Activated T-helper 1 cell treated with anti-CD3 and anti-CD28 coated beads, Interleukin-12 subunit alpha, Interleukin-12 subunit beta, Interleukin-2, Interleukin-4 antibody, amounts not matched to agents 30 ng/mL and 10 ng/mL and 1 ng/mL, durations not matched to agents 14 hours and 24 hours and 36 hours (primary cell): ENCODE data around the gene KASH5. TPM values are rescaled to one million over a fixed set of nuclear protein-coding genes. Genes with fewer than 3 reads are reported as not detected.
A peak's percentile ranks its signal among the peaks of the same experiment; 100 is the strongest.
"Not testable (repeated sequence)": the region's sequence is repeated elsewhere in the genome, so short reads cannot be mapped to it uniquely, and the experiment has no call there.

Experiments
- DNase-seq: peaks from one replicate; pipeline ENCODE4 v3.0.0; 2021; ENCODE audit warnings: low spot score
- H3K27ac Mint-ChIP-seq: one replicate; pipeline ENCODE4 v1.8.0; 2021; ENCODE audit warnings: mild to moderate bottlenecking, mixed read lengths
- H3K27me3 Mint-ChIP-seq: one replicate; pipeline ENCODE4 v1.8.0; 2022; ENCODE audit warnings: mild to moderate bottlenecking, moderate library complexity, mixed read lengths; ENCODE audit not compliant: insufficient read depth
- H3K36me3 Mint-ChIP-seq: one replicate; pipeline ENCODE4 v1.8.0; 2021; ENCODE audit warnings: low read depth, mixed read lengths
- H3K4me1 Mint-ChIP-seq: one replicate; pipeline ENCODE4 v1.8.0; 2021; ENCODE audit warnings: low read depth, mixed read lengths
- H3K4me3 Mint-ChIP-seq: one replicate; pipeline ENCODE4 v1.8.0; 2021; ENCODE audit warnings: mild to moderate bottlenecking, moderate library complexity, mixed read lengths
- H3K9me3 Mint-ChIP-seq: one replicate; pipeline ENCODE4 v1.8.0; 2021; ENCODE audit warnings: mixed read lengths
- intact Hi-C: fragments of 100-400 bp; cut with micrococcal nuclease; formaldehyde crosslinking; loops from one replicate; pipeline ENCODE4 v1.15.1; 2024
- total RNA-seq: library from RNA; stranded (reverse); gene quantifications from 2 replicates; pipeline ENCODE4 v1.2.3, GENCODE V29; 2022

KASH5 gene
- total RNA-seq, 1 donor from 2014 or later = not detected

DNA sequence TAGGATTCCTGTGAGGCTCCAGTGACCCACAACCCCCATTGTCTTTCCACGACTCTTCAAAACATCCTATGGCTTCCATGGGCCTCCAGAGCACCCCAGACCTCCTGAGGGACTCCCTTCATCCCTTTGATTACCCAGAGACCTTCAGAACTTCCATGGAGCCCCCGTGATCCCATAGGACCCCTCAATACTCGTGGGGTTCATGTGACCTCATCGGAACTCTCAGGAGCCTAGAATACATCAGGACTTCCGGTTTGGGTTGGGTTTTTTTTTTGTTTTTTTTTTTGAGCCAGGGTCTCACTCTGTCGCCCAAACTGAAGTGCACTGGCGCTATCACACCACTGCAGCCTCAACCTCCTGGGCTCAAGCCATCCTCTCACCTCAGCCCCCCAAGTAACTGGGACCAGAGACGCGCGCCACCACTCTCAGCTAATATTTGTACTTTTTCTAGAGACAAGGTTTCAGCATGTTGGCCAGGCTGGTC lies 65.8 kb downstream of the KASH5 start:
- peaks cover 23% of the 10 kb centered on the region for H3K36me3 Mint-ChIP-seq
- intact Hi-C loops = loop anchor here (1.0 to 10.0 kb wide), 8 partner anchors 16 to 579 kb away; partner anchors contain the start of genes AKT1S1, GYS1, PPP1R15A and RPL13A
- no peak for DNase-seq
- no peaks in the 10 kb centered on the region for H3K27me3 Mint-ChIP-seq
- peak overlapping the region; percentile 96 for H3K4me3 Mint-ChIP-seq
- no peaks in the 10 kb centered on the region for H3K9me3 Mint-ChIP-seq
- H3K4me1 Mint-ChIP-seq = peaks cover 49% of the 10 kb centered on the region
- H3K27ac Mint-ChIP-seq = peak overlapping the region; percentile 99

DNA sequence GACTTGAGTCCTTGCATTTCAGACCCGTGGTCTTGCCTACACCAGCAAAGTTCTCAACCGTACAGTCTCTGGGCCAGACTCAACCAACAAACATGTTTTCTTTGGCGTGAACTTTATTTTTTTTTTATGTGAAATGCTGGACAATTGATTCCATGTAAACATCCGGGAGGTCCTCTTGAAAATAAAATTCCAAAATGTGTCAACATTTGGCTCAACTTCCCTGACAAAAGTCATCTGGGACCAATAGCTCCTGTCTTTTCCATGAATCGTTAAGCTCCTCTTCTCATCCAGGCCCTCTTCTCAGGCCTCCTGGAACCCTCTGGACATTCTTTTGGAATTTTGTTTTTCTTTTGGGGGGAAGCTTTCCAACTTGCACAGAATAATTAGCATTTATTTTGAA lies 67.7 kb downstream of the KASH5 start:
- intact Hi-C loops = loop anchor here (10.0 kb wide), 1 partner anchor 581 kb away; the partner anchor contains the start of gene PPP1R15A
- Mint-ChIP-seq H3K4me3 (peak overlapping the region; percentile 7), H3K9me3 (no peaks in the 10 kb centered on the region), H3K27me3 (no peaks in the 10 kb centered on the region), H3K36me3 (peaks cover 8% of the 10 kb centered on the region), H3K27ac (no peak overlapping the region), H3K4me1 (peaks cover 35% of the 10 kb centered on the region)
- no peak for DNase-seq

DNA sequence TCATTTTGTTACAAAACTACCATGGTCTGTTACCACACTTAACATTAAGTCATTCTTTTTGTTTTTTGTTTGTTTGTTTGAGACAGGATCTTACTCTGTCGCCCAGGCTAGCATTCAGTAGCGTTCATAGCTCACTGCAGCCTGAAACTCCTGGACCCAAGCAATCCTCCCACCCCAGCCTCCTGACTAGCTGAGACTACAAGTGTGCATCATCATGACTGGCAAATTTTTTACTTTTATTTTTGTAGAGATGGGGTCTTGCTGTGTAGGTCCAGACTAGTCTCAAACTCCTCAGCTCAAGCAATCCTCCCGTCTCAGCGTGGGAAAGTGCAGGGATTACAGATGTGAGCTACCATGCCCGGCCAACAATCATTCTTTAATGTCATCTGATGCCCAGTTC lies 68.3 kb downstream of the KASH5 start:
- no peaks in the 10 kb centered on the region for H3K9me3 Mint-ChIP-seq
- no peak overlapping the region for H3K27ac Mint-ChIP-seq
- H3K4me3 Mint-ChIP-seq = peak overlapping the region; percentile 7
- peaks cover 7% of the 10 kb centered on the region for H3K36me3 Mint-ChIP-seq
- H3K27me3 Mint-ChIP-seq = no peaks in the 10 kb centered on the region
- intact Hi-C loops = loop anchor here (10.0 kb wide), 1 partner anchor 582 kb away; the partner anchor contains the start of gene PPP1R15A
- DNase-seq = no peak
- peaks cover 34% of the 10 kb centered on the region for H3K4me1 Mint-ChIP-seq

DNA sequence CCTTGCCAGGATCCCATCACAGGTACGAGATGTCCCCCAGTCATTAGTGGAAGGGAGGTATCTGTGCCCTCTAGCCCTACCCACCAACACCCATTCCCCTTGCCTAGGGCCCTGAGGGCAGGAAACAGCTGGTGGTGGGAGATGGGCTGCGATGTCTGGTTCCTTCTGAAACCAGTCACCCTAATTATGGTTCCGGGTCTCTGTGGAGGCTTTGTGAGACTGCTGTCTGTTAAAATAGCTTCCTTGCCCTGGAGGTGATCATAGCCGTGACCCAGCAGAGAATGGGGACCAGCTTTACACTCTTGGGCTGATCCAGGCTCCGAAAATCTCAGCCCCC lies 70.5 kb downstream of the KASH5 start:
- Mint-ChIP-seq H3K4me1 (peaks cover 22% of the 10 kb centered on the region), H3K27me3 (no peaks in the 10 kb centered on the region), H3K27ac (no peak overlapping the region), H3K36me3 (peaks cover 3% of the 10 kb centered on the region), H3K4me3 (no peak overlapping the region), H3K9me3 (no peaks in the 10 kb centered on the region)
- no peak for DNase-seq
- intact Hi-C loops = loop anchor here (10.0 kb wide), 1 partner anchor 584 kb away; the partner anchor contains the start of gene PPP1R15A

DNA sequence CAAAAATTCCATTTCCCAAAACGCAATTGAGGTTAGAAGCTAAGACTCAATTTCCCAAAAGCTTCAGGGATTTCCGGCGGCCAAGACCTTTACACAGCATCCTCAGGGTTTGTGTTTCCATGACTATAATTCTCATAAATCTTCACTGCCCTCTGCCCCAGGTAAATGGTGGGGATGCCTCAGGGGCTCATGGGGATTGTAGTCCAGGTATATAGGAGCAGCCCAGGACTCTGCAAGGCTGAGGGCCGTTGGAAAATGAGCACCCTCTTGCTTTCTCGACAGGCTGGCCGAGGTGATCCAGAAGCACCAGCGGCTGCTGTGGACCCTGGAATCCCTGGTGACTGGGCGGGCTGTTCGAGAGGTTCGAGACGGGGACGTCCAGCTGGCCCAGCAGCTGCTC lies 71.3 kb downstream of the KASH5 start:
- Mint-ChIP-seq H3K9me3 (no peaks in the 10 kb centered on the region), H3K4me1 (peaks cover 14% of the 10 kb centered on the region), H3K4me3 (no peak overlapping the region), H3K36me3 (peaks cover 3% of the 10 kb centered on the region), H3K27me3 (no peaks in the 10 kb centered on the region), H3K27ac (no peak overlapping the region)
- no peak for DNase-seq
- intact Hi-C loops = loop anchor here (10.0 kb wide), 1 partner anchor 585 kb away; the partner anchor contains the start of gene PPP1R15A

DNA sequence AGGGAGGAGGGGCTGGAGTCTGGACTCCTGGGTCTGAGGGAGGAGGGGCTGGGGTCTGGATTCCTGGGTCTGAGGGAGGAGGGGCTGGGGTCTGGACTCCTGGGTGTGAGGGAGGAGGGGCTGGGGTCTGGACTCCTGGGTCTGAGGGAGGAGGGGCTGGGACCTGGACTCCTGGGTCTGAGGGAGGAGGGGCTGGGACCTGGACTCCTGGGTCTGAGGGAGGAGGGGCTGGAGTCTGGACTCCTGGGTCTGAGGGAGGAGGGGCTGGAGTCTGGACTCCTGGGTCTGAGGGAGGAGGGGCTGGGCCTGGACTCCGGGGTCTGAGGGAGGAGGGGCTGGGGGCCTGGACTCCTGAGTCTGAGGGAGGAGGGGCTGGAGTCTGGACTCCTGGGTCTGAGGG lies 73.1 kb downstream of the KASH5 start:
- H3K27me3 Mint-ChIP-seq, H3K9me3 Mint-ChIP-seq, DNase-seq, intact Hi-C loops, H3K27ac Mint-ChIP-seq, H3K4me1 Mint-ChIP-seq, H3K36me3 Mint-ChIP-seq, H3K4me3 Mint-ChIP-seq: not testable (repeated sequence)

DNA sequence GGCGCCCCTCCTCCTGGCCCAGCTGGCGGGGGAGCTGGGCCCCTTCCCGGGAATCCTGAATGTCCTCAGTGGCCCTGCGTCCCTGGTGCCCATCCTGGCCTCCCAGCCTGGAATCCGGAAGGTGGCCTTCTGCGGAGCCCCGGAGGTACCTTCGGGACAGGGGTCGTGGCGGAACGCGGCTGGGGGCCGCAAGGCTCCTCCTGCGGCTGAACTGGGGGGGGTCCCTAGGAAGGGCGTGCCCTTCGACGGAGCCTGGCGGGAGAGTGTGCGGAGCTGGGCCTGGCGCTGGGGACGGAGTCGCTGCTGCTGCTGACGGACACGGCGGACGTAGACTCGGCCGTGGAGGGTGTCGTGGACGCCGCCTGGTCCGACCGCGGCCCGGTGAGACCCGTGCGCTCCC lies 73.6 kb downstream of the KASH5 start:
- no peak overlapping the region for H3K27ac Mint-ChIP-seq
- no peaks in the 10 kb centered on the region for H3K36me3 Mint-ChIP-seq
- H3K4me3 Mint-ChIP-seq = no peak overlapping the region
- DNase-seq = no peak
- peaks cover 2% of the 10 kb centered on the region for H3K4me1 Mint-ChIP-seq
- intact Hi-C loops = no loop called here
- H3K27me3 Mint-ChIP-seq = no peaks in the 10 kb centered on the region
- H3K9me3 Mint-ChIP-seq = no peaks in the 10 kb centered on the region

DNA sequence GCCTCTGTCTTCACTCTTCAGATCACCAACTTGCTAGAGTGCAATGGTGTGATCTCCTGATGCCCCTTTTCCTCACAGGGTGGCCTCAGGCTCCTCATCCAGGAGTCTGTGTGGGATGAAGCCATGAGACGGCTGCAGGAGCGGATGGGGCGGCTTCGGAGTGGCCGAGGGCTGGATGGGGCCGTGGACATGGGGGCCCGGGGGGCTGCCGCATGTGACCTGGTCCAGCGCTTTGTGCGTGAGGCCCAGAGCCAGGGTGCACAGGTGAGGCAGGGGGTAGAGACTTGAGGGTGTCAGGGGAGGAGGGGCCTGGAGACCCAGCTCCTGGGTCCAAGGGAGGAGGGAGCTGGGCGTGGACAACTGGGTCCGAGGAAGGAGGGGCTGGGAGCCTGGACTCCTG lies 74.4 kb downstream of the KASH5 start:
- Mint-ChIP-seq H3K27ac (no peak overlapping the region), H3K4me1 (no peaks in the 10 kb centered on the region), H3K27me3 (no peaks in the 10 kb centered on the region), H3K4me3 (no peak overlapping the region), H3K9me3 (no peaks in the 10 kb centered on the region), H3K36me3 (no peaks in the 10 kb centered on the region)
- intact Hi-C loops = no loop called here
- no peak for DNase-seq

DNA sequence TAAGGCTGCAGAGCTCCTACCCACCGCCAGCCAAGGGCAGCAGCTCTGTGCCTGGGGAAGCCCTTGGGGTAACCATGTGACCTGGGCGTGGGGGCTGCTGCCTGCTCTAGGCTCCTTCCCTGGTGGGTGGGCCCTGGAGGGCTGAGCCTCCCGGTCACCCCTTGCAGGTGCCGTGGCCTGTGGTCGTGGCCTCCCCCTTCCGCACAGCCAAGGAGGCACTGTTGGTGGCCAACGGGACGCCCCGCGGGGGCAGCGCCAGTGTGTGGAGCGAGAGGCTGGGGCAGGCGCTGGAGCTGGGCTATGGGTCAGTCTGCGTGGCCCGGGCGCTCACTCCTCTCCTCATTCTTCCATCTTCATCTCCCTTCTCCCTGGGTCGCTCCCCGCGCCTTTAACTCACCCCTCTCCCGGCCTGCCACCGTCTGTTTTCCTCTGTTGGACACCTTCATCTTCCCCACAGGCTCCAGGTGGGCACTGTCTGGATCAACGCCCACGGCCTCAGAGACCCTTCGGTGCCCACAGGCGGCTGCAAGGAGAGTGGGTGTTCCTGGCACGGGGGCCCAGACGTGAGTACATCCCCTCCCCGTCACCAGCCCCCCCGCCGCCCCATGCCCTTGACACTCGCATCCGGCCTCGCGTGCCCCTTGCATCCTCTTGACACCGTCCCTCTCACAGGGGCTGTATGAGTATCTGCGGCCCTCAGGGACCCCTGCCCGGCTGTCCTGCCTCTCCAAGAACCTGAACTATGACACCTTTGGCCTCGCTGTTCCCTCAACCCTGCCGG lies 76.1 kb downstream of the KASH5 start:
- no peak for DNase-seq
- no peaks in the 10 kb centered on the region for H3K9me3 Mint-ChIP-seq
- no peak overlapping the region for H3K4me3 Mint-ChIP-seq
- H3K4me1 Mint-ChIP-seq = peaks cover 7% of the 10 kb centered on the region
- no peaks in the 10 kb centered on the region for H3K27me3 Mint-ChIP-seq
- intact Hi-C loops = no loop called here
- H3K27ac Mint-ChIP-seq = no peak overlapping the region
- H3K36me3 Mint-ChIP-seq = peaks cover 3% of the 10 kb centered on the region

DNA sequence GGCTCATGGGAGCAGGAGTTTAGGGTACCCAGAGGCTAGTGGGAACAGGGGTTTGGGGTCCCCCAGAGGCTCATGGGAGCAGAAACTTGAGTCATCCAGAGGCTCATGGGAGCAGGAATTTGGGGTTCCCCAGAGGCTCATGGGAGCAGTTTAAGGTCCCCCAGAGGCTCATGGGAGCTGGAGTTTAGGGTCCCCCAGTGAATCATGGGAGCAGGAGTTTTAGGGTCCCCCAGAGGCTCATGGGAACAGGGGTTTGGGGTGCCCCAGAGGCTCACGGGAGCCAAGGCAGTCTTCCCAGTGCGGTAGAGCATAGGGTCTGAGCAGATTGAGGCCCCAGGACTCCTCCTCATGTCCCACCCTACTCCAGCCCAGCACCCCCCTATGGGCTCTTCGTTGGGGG lies 77.3 kb downstream of the KASH5 start:
- DNase-seq = no peak
- intact Hi-C loops = no loop called here
- H3K9me3 Mint-ChIP-seq = no peaks in the 10 kb centered on the region
- H3K27me3 Mint-ChIP-seq = no peaks in the 10 kb centered on the region
- peaks cover 3% of the 10 kb centered on the region for H3K36me3 Mint-ChIP-seq
- H3K4me3 Mint-ChIP-seq = no peak overlapping the region
- peak overlapping the region; percentile 40 for H3K27ac Mint-ChIP-seq
- H3K4me1 Mint-ChIP-seq = peaks cover 14% of the 10 kb centered on the region

Other genes with a start within 250 kb of the KASH5 start
- not detected in 2 replicates for gene HRC, start 232.9 kb upstream of the KASH5 start, total RNA-seq
- gene TRPM4, start 230.5 kb upstream of the KASH5 start, total RNA-seq = 1.4 and 2.0 TPM in 2 replicates
- 0.44 and 1.5 TPM in 2 replicates for gene SLC6A16, start 63.1 kb upstream of the KASH5 start, total RNA-seq
- 129 and 138 TPM in 2 replicates for gene CD37, start 52.8 kb upstream of the KASH5 start, total RNA-seq
- gene TEAD2, start 25.8 kb upstream of the KASH5 start, total RNA-seq = not detected in 2 replicates
- not detected in 2 replicates for gene DKKL1, start 24.4 kb upstream of the KASH5 start, total RNA-seq
- not detected in 2 replicates for gene PTH2, start 35.2 kb downstream of the KASH5 start, total RNA-seq
- gene GFY, start 37.1 kb downstream of the KASH5 start, total RNA-seq = not detected in 2 replicates
- gene SLC17A7, start 53.3 kb downstream of the KASH5 start, total RNA-seq = 0.16 TPM in 1 of 2 replicates, not detected in the other
- gene PIH1D1, start 63.6 kb downstream of the KASH5 start, total RNA-seq = 124 and 126 TPM in 2 replicates
- gene ALDH16A1, start 65.0 kb downstream of the KASH5 start, total RNA-seq = 23.1 and 24.5 TPM in 2 replicates
- gene FLT3LG, start 86.0 kb downstream of the KASH5 start, total RNA-seq = 58.4 and 65.4 TPM in 2 replicates
- gene RPL13A, start 99.4 kb downstream of the KASH5 start, total RNA-seq = 2,876 and 2,988 TPM in 2 replicates
- gene RPS11, start 108.2 kb downstream of the KASH5 start, total RNA-seq = 1,890 and 1,927 TPM in 2 replicates
- gene FCGRT, start 124.4 kb downstream of the KASH5 start, total RNA-seq = 0.88 and 1.1 TPM in 2 replicates
- 2.0 and 2.1 TPM in 2 replicates for gene RCN3, start 139.8 kb downstream of the KASH5 start, total RNA-seq
- 72.1 and 77.5 TPM in 2 replicates for gene NOSIP, start 192.3 kb downstream of the KASH5 start, total RNA-seq
- gene PRRG2, start 193.1 kb downstream of the KASH5 start, total RNA-seq = 0.59 and 1.2 TPM in 2 replicates
- 32.3 and 34.2 TPM in 2 replicates for gene PRR12, start 202.9 kb downstream of the KASH5 start, total RNA-seq